Dedifferentiated amniotic fluid mesenchymal stem cell (primary cell): ENCODE results near the gene HECW1.
"Not testable (repeated sequence)": the region's sequence is repeated elsewhere in the genome, so short reads cannot be mapped to it uniquely, and the experiment has no call there.

Experiments
- DNase-seq: peaks from one replicate; pipeline ENCODE4 v3.0.0-alpha.2; 2016; ENCODE audit errors: extremely low spot score

HECW1 gene

DNA sequence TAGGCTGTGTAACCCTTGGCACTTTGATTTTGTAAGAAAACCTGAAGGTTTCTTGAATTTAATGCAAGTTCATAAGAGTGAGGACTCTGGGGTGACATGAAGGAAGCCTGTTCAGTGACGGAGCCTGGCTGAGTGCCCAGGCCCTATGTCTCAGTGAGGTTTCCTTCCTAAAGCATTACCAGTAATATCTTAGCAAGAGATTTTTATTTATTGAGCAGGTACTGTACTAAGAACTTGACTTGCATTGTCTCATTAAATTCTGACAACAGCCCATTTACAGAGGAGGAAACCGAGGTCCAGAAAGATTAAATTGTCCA is 197.2 kb downstream of the HECW1 start:
- no peak for DNase-seq

DNA sequence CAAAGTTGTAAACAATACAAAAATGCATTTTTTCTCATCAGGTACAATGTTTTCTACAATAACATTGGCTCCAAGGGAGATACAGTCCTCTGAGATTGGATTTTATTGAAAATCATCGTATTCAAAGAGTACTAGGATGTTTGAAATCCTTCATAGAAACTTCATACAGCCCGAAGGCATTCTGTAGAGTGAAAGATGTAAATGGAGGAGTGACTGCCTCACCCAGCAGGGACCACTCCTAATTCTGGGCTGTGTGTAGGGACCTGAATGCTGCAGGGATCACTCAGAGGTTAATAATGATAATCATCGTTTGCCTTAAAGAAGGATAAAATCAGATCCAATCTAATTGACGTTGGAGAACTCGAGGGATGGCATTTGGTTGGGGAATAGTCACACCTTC is 198.6 kb downstream of the HECW1 start:
- no peak for DNase-seq

DNA sequence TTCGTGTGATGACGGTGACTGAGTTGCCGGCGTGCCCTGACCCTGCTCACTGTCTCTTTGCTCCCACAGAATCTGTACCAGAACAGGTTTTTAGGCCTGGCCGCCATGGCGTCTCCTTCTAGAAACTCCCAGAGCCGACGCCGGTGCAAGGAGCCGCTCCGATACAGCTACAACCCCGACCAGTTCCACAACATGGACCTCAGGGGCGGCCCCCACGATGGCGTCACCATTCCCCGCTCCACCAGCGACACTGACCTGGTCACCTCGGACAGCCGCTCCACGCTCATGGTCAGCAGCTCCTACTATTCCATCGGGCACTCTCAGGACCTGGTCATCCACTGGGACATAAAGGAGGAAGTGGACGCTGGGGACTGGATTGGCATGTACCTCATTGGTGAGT is 199.2 kb downstream of the HECW1 start:
- no peak for DNase-seq

DNA sequence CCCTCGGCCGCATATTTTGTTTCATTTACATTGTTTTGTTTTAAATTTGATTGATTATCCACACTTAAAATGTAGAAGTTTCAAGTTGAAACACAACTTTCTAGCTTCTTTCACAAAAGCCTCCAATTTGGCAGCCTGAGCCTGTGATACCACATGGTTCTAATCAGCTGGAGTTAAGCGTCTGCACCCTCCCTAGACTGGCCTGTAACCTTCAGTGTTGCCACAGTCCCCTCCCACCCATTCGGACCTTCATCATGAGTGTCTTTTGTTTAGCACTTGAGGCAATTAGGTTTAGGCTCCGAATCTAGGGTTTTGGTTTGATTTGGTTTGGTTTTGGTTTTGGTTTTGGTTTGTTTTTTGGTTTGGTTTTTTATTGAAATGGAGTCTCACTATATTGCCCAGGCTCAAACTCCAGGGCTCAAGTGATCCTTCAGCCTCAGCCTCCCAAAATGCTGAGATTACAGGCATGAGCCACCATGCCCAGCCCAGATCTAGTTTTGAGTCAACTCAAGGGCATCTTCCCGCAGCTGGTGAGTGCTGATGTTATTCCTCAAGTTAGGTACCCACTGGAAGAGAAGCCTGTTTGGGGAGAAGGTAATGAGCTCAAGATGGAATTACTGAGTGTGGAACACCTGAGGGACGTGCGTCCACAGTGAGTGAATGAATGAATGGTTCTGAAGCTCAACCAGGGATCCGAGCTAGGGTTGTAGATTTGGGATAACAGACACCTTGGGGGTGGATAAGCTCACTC is 201.4 kb downstream of the HECW1 start:
- no peak for DNase-seq

DNA sequence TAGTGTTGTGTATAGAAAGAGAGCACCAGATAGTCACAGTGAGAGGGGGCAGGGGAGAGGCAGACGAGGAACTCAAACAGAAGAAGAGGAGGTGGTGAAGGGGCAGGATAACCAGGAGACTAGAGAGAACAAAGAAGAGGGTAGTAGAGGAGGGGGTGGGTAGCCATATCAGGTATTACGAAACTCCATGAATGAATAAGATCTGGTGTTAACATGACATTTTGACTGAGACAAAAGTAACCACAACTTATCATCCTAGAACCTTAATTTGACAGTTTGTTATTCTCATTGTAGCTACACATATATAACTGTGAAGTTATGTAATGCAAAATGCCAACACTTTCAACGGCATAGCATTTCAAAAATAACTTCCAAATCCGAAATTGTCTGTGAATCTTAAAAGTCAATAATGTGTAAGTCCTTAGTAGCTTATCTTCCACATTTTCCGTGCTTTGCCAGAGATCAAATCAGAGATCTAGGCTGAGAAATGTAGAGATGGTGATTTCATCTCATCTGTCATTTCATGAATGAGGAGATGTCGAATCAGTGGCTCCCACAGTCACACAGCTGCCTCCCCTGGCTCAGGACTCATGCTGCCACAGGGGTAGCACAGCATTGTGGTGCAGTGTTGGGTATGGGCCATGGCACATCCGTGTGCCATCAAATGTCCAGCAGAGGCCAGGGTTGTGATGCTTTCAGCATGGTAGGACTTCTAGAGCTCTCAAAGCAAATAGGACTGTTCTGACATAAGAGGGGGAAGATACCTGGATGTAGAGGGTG is 202.1 kb downstream of the HECW1 start:
- DNase-seq: no peak

DNA sequence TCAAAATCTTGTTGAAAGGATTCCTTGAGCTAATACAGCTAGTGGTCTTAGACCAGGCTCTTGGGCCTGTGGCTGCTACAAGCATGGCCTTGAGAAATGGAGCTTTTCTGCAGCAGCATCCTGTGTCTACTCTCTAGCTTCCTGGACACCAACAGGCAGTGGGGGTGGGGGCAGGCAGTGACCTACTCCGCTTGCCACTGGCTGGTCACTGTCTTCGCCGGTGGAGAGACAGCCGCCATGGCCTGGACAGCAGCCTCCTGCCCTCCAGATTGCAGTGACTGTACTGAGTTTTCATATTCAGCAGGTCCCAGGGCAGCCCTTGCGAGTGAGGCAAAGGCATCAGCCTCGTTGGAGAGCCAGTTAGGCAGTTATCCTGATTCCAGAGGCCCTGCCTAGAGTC is 204.6 kb downstream of the HECW1 start:
- no peak for DNase-seq

DNA sequence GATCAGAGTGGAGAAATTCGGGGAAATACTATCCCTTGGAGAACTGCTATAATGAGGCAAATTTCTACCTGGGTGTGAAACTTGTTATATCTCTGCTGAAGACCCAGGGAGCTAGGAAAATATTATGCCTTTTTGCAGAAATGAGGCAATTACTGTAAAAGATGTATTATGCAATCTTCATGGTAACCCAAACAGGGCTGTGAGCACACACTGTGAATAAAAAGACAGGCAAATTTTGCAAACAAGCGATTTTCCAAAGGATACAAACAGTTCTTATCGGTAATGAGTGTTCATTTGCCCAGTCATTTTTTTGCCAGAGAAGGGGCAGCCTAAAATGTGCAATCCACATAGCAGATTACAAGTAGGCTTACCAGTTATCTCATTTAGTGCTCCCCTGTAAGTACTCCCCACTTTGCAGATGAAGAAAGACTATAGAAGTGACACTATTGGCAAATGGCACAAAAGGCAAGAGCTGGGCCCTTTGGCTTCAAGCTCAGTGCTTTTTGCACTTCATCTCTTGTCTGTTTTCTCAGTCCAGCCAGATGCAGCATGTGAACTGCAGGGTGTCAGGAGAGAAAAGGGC is 205.8 kb downstream of the HECW1 start:
- DNase-seq: no peak

DNA sequence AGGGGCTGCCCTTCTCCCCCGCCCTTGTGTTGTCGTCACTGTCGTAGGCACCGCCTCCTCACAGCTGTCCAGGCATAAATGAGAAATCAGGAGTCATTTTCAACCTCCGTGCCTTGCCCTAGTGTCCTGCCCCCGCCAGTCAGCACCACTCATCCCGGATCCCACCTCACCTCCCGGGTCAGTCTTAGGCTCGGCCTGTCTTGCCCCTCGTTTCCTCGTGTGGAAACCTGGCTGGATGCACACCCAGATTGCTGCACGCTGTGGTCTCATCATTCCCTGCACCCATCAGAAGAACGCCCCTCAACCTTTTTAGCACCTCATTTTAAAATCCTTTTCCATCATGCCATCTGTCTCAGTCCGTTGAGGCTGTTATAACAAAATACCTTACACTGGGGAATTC is 213.1 kb downstream of the HECW1 start:
- no peak for DNase-seq

DNA sequence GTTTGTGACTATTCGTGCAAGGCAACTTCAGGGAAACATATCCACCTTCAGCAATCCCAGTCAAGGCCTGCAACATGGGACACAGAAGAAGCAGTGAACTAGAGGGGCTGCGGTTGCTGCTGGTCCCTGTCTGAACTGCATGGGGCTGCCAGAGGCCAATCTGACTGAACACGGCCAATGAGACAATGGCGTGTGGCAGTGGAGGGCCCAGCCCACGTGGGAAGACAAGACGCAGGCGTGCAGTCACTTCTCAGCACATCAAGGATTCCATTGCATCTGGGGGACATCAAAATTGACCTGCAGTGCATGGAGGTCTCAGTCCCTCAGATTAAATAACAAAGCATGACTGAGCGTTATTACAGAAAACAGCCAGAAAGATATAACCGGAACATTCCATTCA is 215.9 kb downstream of the HECW1 start:
- DNase-seq: no peak

DNA sequence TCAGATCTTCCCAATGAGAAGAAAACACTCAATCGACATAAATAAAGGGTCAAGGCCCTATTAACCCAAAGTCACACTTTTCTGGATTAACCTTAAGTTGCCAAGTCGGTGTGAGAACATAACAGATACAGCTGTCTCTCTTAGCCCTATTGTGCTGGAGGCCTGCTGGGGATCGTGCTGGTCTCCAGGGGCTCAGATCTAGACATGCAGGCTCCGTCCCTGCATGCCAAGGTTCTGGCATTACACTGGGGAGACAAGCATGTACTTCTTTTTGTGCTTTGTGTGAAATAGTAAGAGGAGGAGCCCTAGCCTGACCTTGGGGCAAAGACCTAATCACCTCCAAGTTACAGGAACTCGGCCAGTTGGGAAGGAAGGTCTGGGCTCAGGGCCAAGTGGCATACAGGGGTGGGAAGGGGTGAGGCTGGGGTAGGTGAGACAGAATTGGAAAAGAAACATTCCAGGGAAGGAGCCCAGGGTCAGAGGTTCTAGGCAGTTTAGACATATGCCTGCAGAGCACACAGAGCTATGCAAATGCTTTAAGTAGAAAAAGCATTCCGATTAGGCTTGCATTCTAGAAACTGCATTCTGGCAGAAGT is 216.4 kb downstream of the HECW1 start:
- no peak for DNase-seq

DNA sequence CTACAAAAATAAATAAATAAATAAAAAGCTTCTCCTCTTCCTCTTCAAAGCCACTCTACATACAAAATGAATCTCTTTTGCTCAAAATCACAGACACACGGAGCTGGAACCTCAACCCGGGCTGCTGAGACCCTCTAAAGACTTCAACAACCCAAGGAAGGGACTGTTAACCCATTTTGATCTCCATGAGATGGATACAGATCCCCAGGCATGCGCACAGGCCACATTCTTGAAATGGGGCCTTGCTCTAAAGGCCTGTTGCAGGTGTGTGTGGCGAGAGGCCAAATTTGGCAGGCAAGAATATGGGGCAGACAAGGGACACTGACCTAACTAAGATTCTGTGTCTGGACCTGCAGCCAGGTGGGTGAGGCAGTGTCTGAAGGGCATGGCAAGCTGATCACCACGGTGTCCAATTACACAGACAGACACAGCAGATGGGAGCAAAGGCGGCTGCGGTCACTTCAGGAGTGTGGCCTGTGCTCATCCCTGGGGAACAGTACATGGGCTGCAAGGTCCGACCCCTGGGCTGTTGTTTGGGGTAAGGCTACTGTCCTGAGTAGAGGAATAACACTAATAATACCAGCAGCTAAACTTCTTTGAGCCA is 219.8 kb downstream of the HECW1 start:
- DNase-seq: no peak

DNA sequence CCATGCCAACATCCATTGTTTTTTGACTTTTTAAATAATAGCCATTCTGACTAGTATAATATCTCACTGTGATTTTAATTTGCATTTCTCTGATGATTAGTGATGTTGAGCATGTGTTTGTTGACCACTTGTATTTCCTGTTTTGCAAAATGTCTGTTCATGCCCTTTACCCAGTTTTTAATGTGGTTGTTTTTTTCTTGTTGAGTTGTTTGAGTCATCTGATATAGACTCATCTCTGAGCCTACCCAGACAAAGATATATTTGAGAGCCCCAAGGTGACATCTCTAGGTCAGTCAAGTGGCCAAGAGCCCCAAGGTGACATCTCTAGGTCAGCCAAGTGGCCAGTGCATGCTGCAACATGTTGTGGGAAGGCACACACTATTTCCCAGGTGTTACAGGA is 224.7 kb downstream of the HECW1 start:
- no peak for DNase-seq

DNA sequence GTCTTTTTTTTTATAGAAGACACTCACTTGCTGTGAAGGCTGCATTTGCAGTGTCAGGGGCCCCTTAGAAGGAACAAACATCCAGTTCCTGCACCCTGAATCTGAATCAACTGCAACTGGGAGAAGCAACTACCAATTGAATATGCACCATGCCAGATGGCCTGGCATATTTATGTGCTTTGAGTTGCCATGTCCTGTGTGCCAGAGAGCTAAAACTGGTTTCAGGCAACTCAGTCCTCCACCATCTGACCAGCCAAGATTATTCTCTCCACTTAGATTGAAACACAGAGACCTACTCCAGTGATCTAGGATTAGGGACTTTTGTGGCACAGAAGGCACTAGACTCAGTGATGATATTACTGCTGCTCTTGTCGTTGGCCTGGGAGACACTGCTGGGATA is 225.4 kb downstream of the HECW1 start:
- no peak for DNase-seq

DNA sequence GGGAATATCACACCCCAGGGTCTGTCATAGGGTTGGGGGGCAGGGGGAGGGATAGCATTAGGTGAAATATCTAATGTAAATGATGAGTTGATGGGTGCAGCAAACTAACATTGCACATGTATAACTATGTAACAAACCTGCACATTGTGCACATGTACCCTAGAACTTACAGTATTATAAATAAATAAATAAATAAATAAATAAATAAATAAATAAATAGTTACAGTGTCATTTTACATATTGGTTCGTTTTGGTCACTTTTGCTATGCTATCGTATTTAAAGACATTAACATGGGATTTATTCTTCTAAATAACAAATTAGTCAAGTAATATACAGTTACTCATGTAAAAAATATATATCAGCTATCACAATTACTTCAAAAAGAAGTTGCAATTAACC is 228.7 kb downstream of the HECW1 start:
- DNase-seq: no peak

DNA sequence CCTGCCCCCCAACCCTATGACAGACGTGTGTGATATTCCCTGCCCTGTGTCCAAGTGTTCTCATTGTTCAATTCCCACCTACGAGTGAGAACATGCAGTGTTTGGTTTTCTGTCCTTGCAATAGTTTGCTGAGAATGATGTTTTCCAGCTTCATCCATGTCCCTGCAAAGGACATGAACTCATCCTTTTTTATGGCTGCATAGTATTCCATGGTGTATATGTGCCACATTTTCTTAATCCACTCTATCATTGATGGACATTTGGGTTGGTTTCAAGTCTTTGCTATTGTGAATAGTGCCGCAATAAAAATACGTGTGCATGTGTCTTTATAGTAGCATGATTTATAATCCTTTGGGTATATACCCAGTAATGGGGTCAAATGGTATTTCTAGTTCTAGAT is 231.0 kb downstream of the HECW1 start:
- not testable (repeated sequence) for DNase-seq

DNA sequence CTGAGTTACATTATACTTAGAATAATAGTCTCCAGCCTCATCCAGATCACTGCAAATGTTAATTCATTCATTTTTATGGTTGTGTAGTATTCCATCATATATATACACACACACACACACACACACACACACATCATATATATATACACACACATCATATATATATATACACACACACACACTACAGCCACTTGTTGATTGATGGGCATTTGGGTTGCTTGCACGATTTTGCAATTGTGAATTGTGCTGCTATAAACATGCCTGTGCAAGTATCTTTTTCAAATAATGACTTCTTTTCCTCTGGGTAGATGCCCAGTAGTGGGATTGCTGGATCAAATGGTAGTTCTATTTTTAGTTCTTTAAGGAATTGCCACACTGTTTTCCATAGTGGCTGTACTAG is 233.2 kb downstream of the HECW1 start:
- not testable (repeated sequence) for DNase-seq

DNA sequence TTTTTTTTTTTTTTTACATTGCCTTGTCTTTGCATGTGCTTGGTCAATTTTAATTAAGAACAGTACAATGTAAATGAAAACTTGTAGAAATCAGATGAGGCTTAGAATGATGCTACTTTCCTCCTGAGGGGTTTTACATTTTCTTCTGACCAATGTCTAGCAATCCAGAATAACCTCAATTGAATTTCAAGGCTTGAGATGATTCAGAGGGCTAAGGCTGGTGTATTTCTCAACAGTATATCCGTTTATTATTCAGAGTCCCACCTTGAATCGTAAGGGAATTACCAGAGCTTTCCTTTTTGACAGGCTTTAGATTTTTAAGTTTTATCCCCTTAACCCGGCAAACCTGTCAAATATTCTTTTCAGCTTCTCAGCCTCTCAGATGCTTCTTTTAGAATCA is 239.2 kb downstream of the HECW1 start:
- DNase-seq: no peak

DNA sequence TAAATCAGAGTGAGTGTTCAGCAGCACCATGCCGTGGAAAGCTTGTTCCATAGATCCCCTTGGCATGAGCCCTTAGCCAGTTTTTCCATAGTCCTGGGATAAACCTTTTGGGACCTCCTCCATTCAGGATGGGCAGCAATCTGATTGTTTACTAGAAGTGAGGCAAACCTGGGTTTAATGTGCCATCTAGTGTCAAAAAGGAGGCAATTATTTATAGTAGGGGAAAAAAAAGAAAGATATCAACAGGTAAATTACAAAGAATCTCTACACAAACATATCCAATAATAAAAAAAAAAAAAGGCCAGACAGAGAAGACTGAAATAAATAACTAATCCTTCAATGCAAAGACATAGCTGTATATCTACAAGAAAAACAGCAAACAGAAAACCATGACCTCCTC is 241.5 kb downstream of the HECW1 start:
- DNase-seq: no peak

DNA sequence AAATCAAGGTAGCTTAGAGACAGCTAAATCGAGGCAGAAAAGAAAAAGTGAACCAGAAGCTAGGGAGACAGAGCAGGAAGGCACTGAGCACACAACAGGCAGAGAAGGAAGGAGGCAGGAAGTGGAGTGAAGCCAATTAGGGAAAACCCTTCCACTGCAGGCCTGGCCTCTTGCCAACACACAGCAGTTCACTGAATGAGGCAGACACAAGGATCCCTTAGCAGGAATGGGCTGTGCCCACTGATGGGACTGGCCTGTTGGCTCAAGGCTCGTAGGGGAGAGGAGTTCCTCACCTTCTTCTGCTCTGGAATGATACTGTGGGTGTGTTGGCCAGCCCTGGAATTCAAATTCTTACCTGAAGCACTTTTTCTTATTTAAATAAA is 250.2 kb downstream of the HECW1 start:
- DNase-seq: no peak

DNA sequence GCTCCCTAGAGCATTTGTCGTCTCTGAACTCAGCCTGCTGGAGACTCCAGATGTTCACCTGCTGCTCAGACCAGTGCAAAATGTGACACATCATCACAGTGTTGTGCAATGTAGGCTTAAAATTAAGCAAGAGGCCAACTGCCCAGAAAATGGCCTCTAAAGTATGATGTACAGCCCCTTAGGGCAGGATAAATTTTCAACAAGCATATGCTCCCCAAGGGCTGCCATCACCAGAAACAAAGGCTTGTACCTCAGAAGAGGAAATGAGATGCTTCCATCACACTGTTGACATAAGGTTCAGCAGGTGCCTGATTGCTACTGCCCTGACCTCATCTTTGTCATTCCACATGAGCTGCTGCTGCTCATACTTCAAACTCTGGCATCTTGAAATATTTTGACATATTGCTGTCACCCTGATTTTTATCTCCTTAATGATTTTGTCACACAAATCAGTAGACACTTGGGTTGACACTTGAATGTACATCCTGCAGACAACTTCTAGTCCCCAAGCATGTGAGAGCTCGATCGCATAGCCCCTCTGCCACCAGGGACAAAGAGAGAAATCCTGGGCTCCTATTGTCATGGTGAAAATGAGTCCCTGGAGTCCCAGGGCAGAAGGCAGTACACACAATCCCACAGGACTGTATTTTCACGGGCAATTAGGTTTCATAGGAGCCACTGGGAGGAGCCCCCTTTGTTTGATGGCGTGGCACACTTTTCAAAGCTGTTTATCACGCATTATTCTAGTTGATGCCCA is 250.8 kb downstream of the HECW1 start:
- no peak for DNase-seq

DNA sequence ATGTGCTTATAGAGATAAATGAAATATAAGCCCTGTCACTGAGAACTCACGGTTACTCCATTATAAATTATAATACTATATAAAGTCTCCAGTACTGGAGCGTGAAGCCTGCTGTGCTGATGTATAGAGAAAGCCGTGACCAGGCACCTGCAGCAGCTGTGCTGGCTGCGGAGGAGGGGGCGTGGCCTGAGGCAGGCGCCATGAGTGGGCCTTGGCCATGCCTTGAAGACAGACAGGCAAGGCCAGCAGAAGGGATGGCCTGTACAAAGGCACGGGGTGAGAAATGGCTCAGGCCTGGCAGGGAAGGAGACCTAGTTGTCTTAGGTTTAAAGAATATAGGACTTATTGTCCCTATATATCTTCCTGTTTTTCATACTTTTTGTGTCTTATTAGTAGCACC is 251.9 kb downstream of the HECW1 start:
- no peak for DNase-seq
